GM12872 (cell line): ENCODE measurements around the gene UQCC5.

Experiments
- CTCF ChIP-seq: IDR thresholded peaks from 3 replicates; pipeline ENCODE4 v1.5.1; 2011; ENCODE audit warnings: low read depth, mild to moderate bottlenecking, low read length, moderate library complexity; ENCODE audit not compliant: insufficient read depth

UQCC5 gene

GRCh38 chr3:52515192-52515591, 21.2 kb upstream of the UQCC5 start:
- no peak for TF ChIP-seq CTCF

- TF ChIP-seq CTCF, result no peak
Observed at GRCh38 chr3:52516509-52517195, 19.8 kb upstream of the UQCC5 start.

GRCh38 chr3:52517796-52518722, 18.3 kb upstream of the UQCC5 start:
- TF ChIP-seq CTCF, result no peak

GRCh38 chr3:52518723-52519444, 17.5 kb upstream of the UQCC5 start:
- no peak for TF ChIP-seq CTCF

- TF ChIP-seq CTCF, result no peak
Observed at GRCh38 chr3:52519445-52520140, 16.8 kb upstream of the UQCC5 start.

GRCh38 chr3:52520141-52520667, 16.2 kb upstream of the UQCC5 start:
- TF ChIP-seq CTCF, result no peak
